PFSK-1 (cell line): Measurements from ENCODE around the gene MPZL3.

Source experiments
- FOXP2 ChIP-seq: optimal IDR thresholded peaks from 2 replicates; pipeline ENCODE3; 2011; ENCODE audit warnings: borderline replicate concordance, control low read depth, inconsistent platforms; ENCODE audit not compliant: insufficient read depth; ENCODE audit errors: extremely low read length, extremely low read depth
- POLR2AphosphoS5 ChIP-seq: IDR thresholded peaks from 2 replicates; pipeline ENCODE4 v1.6.1; 2012; ENCODE audit warnings: low read depth, mild to moderate bottlenecking, control low read depth, low read length, moderate library complexity
- SIN3A ChIP-seq: IDR thresholded peaks from 2 replicates; pipeline ENCODE4 v1.6.1; 2012; ENCODE audit warnings: mild to moderate bottlenecking, low read length, moderate library complexity, borderline replicate concordance; ENCODE audit not compliant: insufficient read depth
- TAF1 ChIP-seq: IDR thresholded peaks from 2 replicates; pipeline ENCODE4 v1.6.1; 2012; ENCODE audit warnings: low read length, control low read depth, borderline replicate concordance; ENCODE audit not compliant: insufficient read depth
- TF ChIP-seq, protein P1 (sequence below), 2 experiments: IDR thresholded peaks; 2 replicates each; pipeline versions ENCODE4 v1.6.1 to v1.8.0; 2011 to 2012; ENCODE audit warnings: low read depth in 2 of 2, low read length in 2 of 2, control low read depth in 1 of 2, inconsistent platforms in 1 of 2, mild to moderate bottlenecking in 1 of 2, moderate library complexity in 1 of 2; ENCODE audit not compliant: insufficient read depth in 1 of 2

Gene MPZL3

GRCh38 chr11:118233850-118234249 lies 18.3 kb downstream of the MPZL3 start:
- TF ChIP-seq, protein P1, sequence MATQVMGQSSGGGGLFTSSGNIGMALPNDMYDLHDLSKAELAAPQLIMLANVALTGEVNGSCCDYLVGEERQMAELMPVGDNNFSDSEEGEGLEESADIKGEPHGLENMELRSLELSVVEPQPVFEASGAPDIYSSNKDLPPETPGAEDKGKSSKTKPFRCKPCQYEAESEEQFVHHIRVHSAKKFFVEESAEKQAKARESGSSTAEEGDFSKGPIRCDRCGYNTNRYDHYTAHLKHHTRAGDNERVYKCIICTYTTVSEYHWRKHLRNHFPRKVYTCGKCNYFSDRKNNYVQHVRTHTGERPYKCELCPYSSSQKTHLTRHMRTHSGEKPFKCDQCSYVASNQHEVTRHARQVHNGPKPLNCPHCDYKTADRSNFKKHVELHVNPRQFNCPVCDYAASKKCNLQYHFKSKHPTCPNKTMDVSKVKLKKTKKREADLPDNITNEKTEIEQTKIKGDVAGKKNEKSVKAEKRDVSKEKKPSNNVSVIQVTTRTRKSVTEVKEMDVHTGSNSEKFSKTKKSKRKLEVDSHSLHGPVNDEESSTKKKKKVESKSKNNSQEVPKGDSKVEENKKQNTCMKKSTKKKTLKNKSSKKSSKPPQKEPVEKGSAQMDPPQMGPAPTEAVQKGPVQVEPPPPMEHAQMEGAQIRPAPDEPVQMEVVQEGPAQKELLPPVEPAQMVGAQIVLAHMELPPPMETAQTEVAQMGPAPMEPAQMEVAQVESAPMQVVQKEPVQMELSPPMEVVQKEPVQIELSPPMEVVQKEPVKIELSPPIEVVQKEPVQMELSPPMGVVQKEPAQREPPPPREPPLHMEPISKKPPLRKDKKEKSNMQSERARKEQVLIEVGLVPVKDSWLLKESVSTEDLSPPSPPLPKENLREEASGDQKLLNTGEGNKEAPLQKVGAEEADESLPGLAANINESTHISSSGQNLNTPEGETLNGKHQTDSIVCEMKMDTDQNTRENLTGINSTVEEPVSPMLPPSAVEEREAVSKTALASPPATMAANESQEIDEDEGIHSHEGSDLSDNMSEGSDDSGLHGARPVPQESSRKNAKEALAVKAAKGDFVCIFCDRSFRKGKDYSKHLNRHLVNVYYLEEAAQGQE (IDR thresholded peaks at IDR 0.05; ENCODE audit: insufficient read depth in 1 of 2, low read depth in 2 of 2, low read length in 2 of 2), result no peak
- TF ChIP-seq FOXP2, result no peak
- no peak for TF ChIP-seq SIN3A
- TF ChIP-seq POLR2AphosphoS5, result no peak
- no peak for TF ChIP-seq TAF1

GRCh38 chr11:118233377-118233776 lies 18.8 kb downstream of the MPZL3 start:
- TF ChIP-seq, protein P1 (IDR thresholded peaks at IDR 0.05; ENCODE audit: insufficient read depth in 1 of 2, low read depth in 2 of 2, low read length in 2 of 2), result no peak
- TF ChIP-seq POLR2AphosphoS5, result no peak
- no peak for TF ChIP-seq SIN3A
- no peak for TF ChIP-seq TAF1
- TF ChIP-seq FOXP2, result no peak

DNA sequence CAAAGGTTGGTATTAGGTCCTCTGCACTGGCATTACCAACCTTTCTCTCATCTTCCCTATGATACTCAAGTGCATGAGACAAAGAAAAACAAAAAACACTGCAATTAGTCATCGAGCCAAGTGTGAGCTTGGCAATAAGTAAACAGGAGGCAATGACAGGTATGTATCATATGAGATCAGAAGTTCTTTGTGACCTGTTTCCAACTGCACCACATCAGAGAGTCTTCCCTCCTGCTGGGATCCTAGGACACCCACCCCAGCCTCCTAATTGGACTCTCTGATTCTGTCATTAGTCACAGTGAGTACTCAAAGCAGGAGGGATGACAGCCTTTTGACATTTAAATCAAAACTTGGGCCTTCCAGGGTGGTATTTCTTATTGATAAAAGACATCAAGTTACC lies 19.5 kb downstream of the MPZL3 start:
- TF ChIP-seq TAF1 (no peak), FOXP2 (no peak), SIN3A (no peak), POLR2AphosphoS5 (no peak)
- TF ChIP-seq, protein P1 (IDR thresholded peaks at IDR 0.05; ENCODE audit: insufficient read depth in 1 of 2, low read depth in 2 of 2, low read length in 2 of 2), result no peak

GRCh38 chr11:118231461-118231860 lies 20.7 kb downstream of the MPZL3 start:
- TF ChIP-seq, protein P1 (IDR thresholded peaks at IDR 0.05; ENCODE audit: insufficient read depth in 1 of 2, low read depth in 2 of 2, low read length in 2 of 2), result no peak
- no peak for TF ChIP-seq TAF1

GRCh38 chr11:118230088-118230487 lies 22.1 kb downstream of the MPZL3 start:
- TF ChIP-seq POLR2AphosphoS5 (no peak), SIN3A (no peak), TAF1 (no peak), FOXP2 (no peak)
- TF ChIP-seq, protein P1 (IDR thresholded peaks at IDR 0.05; ENCODE audit: insufficient read depth in 1 of 2, low read depth in 2 of 2, low read length in 2 of 2), result no peak
